NCI-H2107 treated with DMSO at 0.1 percent for 48 hours (cell line): Measurements from ENCODE around the gene ADCY6.

ENCODE experiments used
- DNase-seq: peaks from one replicate; lab custom pipeline; 2025; ENCODE audit not compliant: unreplicated experiment; lab: John Stamatoyannopoulos, UW

Gene ADCY6

GRCh38 chr12:48788854-48789775, at the start of gene ADCY6:
Gene ADCY6 (minus strand): TSS chr12:48789089. CDS start chr12:48783434, 5,655 bp downstream.
- DNase-seq: peak; percentile 3

GRCh38 chr12:48838048-48838447, 49.2 kb upstream of the ADCY6 start:
- DNase-seq: no peak

GRCh38 chr12:48832321-48833060, 43.6 kb upstream of the ADCY6 start:
- DNase-seq: no peak

- DNase-seq: no peak
Observed at GRCh38 chr12:48831257-48831656, 42.4 kb upstream of the ADCY6 start.

- DNase-seq: no peak
Observed at GRCh38 chr12:48828841-48829575, 40.1 kb upstream of the ADCY6 start.

- no peak for DNase-seq
Observed at GRCh38 chr12:48828293-48828692, 39.4 kb upstream of the ADCY6 start.

GRCh38 chr12:48827513-48828096, 38.7 kb upstream of the ADCY6 start:
- no peak for DNase-seq

- DNase-seq: no peak
Observed at GRCh38 chr12:48827026-48827425, 38.1 kb upstream of the ADCY6 start.

GRCh38 chr12:48826209-48826855, 37.4 kb upstream of the ADCY6 start:
- DNase-seq: no peak

- DNase-seq: no peak
Observed at GRCh38 chr12:48824905-48825304, 36.0 kb upstream of the ADCY6 start.

GRCh38 chr12:48824112-48824511, 35.2 kb upstream of the ADCY6 start:
- no peak for DNase-seq

- DNase-seq: no peak
Observed at GRCh38 chr12:48823281-48823680, 34.4 kb upstream of the ADCY6 start.

- DNase-seq: no peak
Observed at GRCh38 chr12:48822711-48823110, 33.8 kb upstream of the ADCY6 start.

- no peak for DNase-seq
Observed at GRCh38 chr12:48822139-48822538, 33.2 kb upstream of the ADCY6 start.

GRCh38 chr12:48819986-48820725, 31.3 kb upstream of the ADCY6 start:
- DNase-seq: no peak

- peak; percentile 18 for DNase-seq
Observed at GRCh38 chr12:48818831-48819590, 30.1 kb upstream of the ADCY6 start.

GRCh38 chr12:48817873-48818830, 29.3 kb upstream of the ADCY6 start, which contains the start of gene CACNB3:
Gene CACNB3 (plus strand): TSS chr12:48818496. CDS start chr12:48818930, 434 bp downstream.
- DNase-seq: peak; percentile 78
